HepG2 (cell line): ENCODE measurements around the gene MRPL51. TPM values are rescaled to one million over a fixed set of nuclear protein-coding genes. Genes with fewer than 3 reads are reported as not detected.
A peak's percentile ranks its signal among the peaks of the same experiment; 100 is the strongest.

Experiments used
- BHLHE40 ChIP-seq: IDR thresholded peaks from 2 replicates; pipeline ENCODE4 v1.6.1; 2011; ENCODE audit warnings: low read length, improper control_type of control experiment
- GATAD1 ChIP-seq: IDR thresholded peaks from 2 replicates; pipeline ENCODE4 v1.6.1; 2016; ENCODE audit warnings: missing genetic modification reagents, missing compliant biosample characterization
- HDAC6 ChIP-seq: fragments of 200-600 bp; sonication (generic); IDR thresholded peaks from 2 replicates; pipeline ENCODE4 v1.7.0; 2017; ENCODE audit warnings: mild to moderate bottlenecking, antibody characterized with exemption, low read length, low read depth
- HNRNPLL ChIP-seq: fragments of 200-400 bp; formaldehyde crosslinking; IDR thresholded peaks from 2 replicates; pipeline ENCODE4 v1.6.1; 2017; ENCODE audit warnings: mild to moderate bottlenecking, low read depth, low read length; ENCODE audit not compliant: poor library complexity, severe bottlenecking
- MATR3 ChIP-seq: sonication (generic); formaldehyde crosslinking; IDR thresholded peaks from 2 replicates; pipeline ENCODE4 v1.4.0; 2020; ENCODE audit warnings: missing genetic modification reagents
- NFYC ChIP-seq: IDR thresholded peaks from 2 replicates; pipeline ENCODE4 v1.6.1; 2016; ENCODE audit warnings: missing genetic modification reagents, missing compliant biosample characterization
- NKX3-1 ChIP-seq: sonication (generic); formaldehyde crosslinking; IDR thresholded peaks from 2 replicates; pipeline ENCODE4 v1.5.0; 2020; ENCODE audit warnings: missing genetic modification reagents
- NR2F6 ChIP-seq, 2 experiments: IDR thresholded peaks; 2 replicates each; pipeline ENCODE4 v1.6.1; 2016; ENCODE audit warnings: antibody characterized with exemption in 1 of 2, mild to moderate bottlenecking in 1 of 2
- PHF5A ChIP-seq: IDR thresholded peaks from one replicate; pipeline ENCODE4 v1.6.1; 2018; ENCODE audit warnings: low read depth, missing genetic modification reagents; ENCODE audit not compliant: unreplicated experiment
- RXRA ChIP-seq: sonication (generic); formaldehyde crosslinking; IDR thresholded peaks from 2 replicates; pipeline ENCODE4 v1.5.1; 2020; ENCODE audit warnings: missing genetic modification reagents
- SAP130 ChIP-seq: IDR thresholded peaks from 2 replicates; pipeline ENCODE4 v1.6.1; 2016; ENCODE audit warnings: low read depth
- TBL1XR1 ChIP-seq: fragments of 150-350 bp; IDR thresholded peaks from 2 replicates; pipeline ENCODE4 v1.6.1; 2014; ENCODE audit warnings: borderline replicate concordance, low read length; ENCODE audit not compliant: partially characterized antibody
- ZBTB8A ChIP-seq: sonication (generic); formaldehyde crosslinking; IDR thresholded peaks from 2 replicates; pipeline ENCODE4 v1.4.0; 2020; ENCODE audit warnings: mild to moderate bottlenecking, low read depth, missing genetic modification reagents, borderline replicate concordance
- ZFP90 ChIP-seq: sonication (generic); formaldehyde crosslinking; IDR thresholded peaks from 2 replicates; pipeline ENCODE4 v1.8.0; 2022; ENCODE audit warnings: missing genetic modification reagents, mild to moderate bottlenecking, inconsistent platforms, borderline replicate concordance
- ZNF615 ChIP-seq: sonication (generic); formaldehyde crosslinking; IDR thresholded peaks from 2 replicates; pipeline ENCODE4 v1.5.0; 2020; ENCODE audit warnings: mild to moderate bottlenecking, missing genetic modification reagents, borderline replicate concordance
- ZNF713 ChIP-seq: sonication (generic); formaldehyde crosslinking; IDR thresholded peaks from 2 replicates; pipeline ENCODE4 v1.4.0; 2020; ENCODE audit warnings: mild to moderate bottlenecking, missing genetic modification reagents
- polyA plus RNA-seq, 8 experiments: library from polyadenylated mRNA; depleted of rRNA in 3 of 8; stranded (reverse) in 7 of 8; unstranded in 1 of 8; fragments of >200 nt; fragmentation: Illumina TruSeq in 4 of 8; extraction: Trizol in 4 of 8; gene quantifications; 2 replicates each; pipeline versions ENCODE4 v1.2.1 to v1.2.3, GENCODE V29; 2011 to 2016; ENCODE audit warnings: low read depth in 4 of 8, missing spikeins in 1 of 8, mixed read lengths in 1 of 8; ENCODE audit not compliant: insufficient read depth in 1 of 8
- total RNA-seq, 5 experiments: library from RNA; depleted of rRNA; stranded (reverse); fragments of >200 nt; fragmentation: Illumina TruSeq; extraction: Trizol; gene quantifications; 2 replicates each; pipeline ENCODE4 v1.2.3, GENCODE V29; 2016; ENCODE audit warnings: low read depth in 1 of 5
- TF ChIP-seq, protein P1 (sequence below): sonication (generic); formaldehyde crosslinking; IDR thresholded peaks from 2 replicates; pipeline ENCODE4 v1.9.0; 2022; ENCODE audit warnings: missing genetic modification reagents, mild to moderate bottlenecking, borderline replicate concordance
- TF ChIP-seq, protein P2 (sequence below): sonication (generic); formaldehyde crosslinking; IDR thresholded peaks from 2 replicates; pipeline ENCODE4 v1.5.1; 2020; ENCODE audit warnings: missing genetic modification reagents, mild to moderate bottlenecking, borderline replicate concordance
- TF ChIP-seq, protein P3 (sequence below), 2 experiments: sonication (generic) in 1 of 2; formaldehyde crosslinking in 1 of 2; IDR thresholded peaks; 2 replicates each; pipeline versions ENCODE4 v1.4.0 to v1.6.1; 2016 to 2020; ENCODE audit warnings: borderline replicate concordance in 1 of 2, low read depth in 1 of 2, mild to moderate bottlenecking in 1 of 2, missing genetic modification reagents in 1 of 2
- TF ChIP-seq, protein P4 (sequence below): IDR thresholded peaks from 2 replicates; pipeline ENCODE4 v1.6.1; 2016; ENCODE audit warnings: missing genetic modification reagents, missing compliant biosample characterization

Gene MRPL51
- total and polyA plus RNA-seq, 2 of the 13 experiments (the other 11 are each of a cell fraction or from before 2014, with no cell fraction given): 64.8 to 278 TPM

DNA sequence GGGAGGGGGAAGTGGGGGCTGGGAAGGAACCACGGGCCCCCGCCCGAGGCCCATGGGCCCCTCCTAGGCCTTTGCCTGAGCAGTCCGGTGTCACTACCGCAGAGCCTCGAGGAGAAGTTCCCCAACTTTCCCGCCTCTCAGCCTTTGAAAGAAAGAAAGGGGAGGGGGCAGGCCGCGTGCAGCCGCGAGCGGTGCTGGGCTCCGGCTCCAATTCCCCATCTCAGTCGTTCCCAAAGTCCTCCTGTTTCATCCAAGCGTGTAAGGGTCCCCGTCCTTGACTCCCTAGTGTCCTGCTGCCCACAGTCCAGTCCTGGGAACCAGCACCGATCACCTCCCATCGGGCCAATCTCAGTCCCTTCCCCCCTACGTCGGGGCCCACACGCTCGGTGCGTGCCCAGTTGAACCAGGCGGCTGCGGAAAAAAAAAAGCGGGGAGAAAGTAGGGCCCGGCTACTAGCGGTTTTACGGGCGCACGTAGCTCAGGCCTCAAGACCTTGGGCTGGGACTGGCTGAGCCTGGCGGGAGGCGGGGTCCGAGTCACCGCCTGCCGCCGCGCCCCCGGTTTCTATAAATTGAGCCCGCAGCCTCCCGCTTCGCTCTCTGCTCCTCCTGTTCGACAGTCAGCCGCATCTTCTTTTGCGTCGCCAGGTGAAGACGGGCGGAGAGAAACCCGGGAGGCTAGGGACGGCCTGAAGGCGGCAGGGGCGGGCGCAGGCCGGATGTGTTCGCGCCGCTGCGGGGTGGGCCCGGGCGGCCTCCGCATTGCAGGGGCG is 41.0 kb upstream of the MRPL51 start, which contains the start of gene GAPDH (continued):
- TF ChIP-seq, protein P1, sequence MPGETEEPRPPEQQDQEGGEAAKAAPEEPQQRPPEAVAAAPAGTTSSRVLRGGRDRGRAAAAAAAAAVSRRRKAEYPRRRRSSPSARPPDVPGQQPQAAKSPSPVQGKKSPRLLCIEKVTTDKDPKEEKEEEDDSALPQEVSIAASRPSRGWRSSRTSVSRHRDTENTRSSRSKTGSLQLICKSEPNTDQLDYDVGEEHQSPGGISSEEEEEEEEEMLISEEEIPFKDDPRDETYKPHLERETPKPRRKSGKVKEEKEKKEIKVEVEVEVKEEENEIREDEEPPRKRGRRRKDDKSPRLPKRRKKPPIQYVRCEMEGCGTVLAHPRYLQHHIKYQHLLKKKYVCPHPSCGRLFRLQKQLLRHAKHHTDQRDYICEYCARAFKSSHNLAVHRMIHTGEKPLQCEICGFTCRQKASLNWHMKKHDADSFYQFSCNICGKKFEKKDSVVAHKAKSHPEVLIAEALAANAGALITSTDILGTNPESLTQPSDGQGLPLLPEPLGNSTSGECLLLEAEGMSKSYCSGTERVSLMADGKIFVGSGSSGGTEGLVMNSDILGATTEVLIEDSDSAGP: peak; percentile 74
- TF ChIP-seq BHLHE40: no peak
- TF ChIP-seq, protein P2, sequence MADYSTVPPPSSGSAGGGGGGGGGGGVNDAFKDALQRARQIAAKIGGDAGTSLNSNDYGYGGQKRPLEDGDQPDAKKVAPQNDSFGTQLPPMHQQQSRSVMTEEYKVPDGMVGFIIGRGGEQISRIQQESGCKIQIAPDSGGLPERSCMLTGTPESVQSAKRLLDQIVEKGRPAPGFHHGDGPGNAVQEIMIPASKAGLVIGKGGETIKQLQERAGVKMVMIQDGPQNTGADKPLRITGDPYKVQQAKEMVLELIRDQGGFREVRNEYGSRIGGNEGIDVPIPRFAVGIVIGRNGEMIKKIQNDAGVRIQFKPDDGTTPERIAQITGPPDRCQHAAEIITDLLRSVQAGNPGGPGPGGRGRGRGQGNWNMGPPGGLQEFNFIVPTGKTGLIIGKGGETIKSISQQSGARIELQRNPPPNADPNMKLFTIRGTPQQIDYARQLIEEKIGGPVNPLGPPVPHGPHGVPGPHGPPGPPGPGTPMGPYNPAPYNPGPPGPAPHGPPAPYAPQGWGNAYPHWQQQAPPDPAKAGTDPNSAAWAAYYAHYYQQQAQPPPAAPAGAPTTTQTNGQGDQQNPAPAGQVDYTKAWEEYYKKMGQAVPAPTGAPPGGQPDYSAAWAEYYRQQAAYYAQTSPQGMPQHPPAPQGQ (CRISPR knock-in tag): no peak
- TF ChIP-seq ZNF713 (CRISPR knock-in tag): 0 out of 2 replicates have a peak, but pooled peaks have one; percentile 23
- peak; percentile 27 for TF ChIP-seq TBL1XR1
- TF ChIP-seq, protein P3, sequence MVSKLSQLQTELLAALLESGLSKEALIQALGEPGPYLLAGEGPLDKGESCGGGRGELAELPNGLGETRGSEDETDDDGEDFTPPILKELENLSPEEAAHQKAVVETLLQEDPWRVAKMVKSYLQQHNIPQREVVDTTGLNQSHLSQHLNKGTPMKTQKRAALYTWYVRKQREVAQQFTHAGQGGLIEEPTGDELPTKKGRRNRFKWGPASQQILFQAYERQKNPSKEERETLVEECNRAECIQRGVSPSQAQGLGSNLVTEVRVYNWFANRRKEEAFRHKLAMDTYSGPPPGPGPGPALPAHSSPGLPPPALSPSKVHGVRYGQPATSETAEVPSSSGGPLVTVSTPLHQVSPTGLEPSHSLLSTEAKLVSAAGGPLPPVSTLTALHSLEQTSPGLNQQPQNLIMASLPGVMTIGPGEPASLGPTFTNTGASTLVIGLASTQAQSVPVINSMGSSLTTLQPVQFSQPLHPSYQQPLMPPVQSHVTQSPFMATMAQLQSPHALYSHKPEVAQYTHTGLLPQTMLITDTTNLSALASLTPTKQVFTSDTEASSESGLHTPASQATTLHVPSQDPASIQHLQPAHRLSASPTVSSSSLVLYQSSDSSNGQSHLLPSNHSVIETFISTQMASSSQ (IDR thresholded peaks at IDR 0.05; ENCODE audit: low read depth): no peak
- TF ChIP-seq, protein P3 (CRISPR knock-in tag; IDR thresholded peaks at IDR 0.05; ENCODE audit: borderline replicate concordance): peak; percentile 35; the same call in 1 of the 2 replicates
- peak; percentile 94 for TF ChIP-seq HNRNPLL
- peak; percentile 66 for TF ChIP-seq NFYC
- TF ChIP-seq ZFP90 (CRISPR knock-in tag): no peak
- TF ChIP-seq MATR3 (CRISPR knock-in tag): no peak
- TF ChIP-seq NKX3-1 (CRISPR knock-in tag): peak; percentile 69
- no peak for TF ChIP-seq ZBTB8A
- TF ChIP-seq, protein P4, sequence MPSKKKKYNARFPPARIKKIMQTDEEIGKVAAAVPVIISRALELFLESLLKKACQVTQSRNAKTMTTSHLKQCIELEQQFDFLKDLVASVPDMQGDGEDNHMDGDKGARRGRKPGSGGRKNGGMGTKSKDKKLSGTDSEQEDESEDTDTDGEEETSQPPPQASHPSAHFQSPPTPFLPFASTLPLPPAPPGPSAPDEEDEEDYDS (CRISPR knock-in tag): peak; percentile 98
- peak; percentile 59 for TF ChIP-seq GATAD1 (CRISPR knock-in tag)
- peak; percentile 79 for TF ChIP-seq PHF5A (CRISPR knock-in tag)
- peak; percentile 27; the same call in 1 of the 2 replicates for TF ChIP-seq RXRA
- peak; percentile 55; the same call in 1 of the 2 replicates for TF ChIP-seq NR2F6 (IDR thresholded peaks at IDR 0.05)
- TF ChIP-seq NR2F6 (CRISPR knock-in tag; IDR thresholded peaks at IDR 0.05): peak; percentile 23
- peak; percentile 86; the same call in 1 of the 2 replicates for TF ChIP-seq HDAC6
- peak; percentile 89 for TF ChIP-seq SAP130 (CRISPR knock-in tag)
- TF ChIP-seq ZNF615: peak; percentile 47; the same call in 1 of the 2 replicates
